Activated naive CD4-positive, alpha-beta T cell treated with anti-CD3 and anti-CD28 coated beads for 36 hours (primary cell): ENCODE measurements around the gene KCNAB1. TPM values are rescaled to one million over a fixed set of nuclear protein-coding genes. Genes with fewer than 3 reads are reported as not detected.
A peak's percentile ranks its signal among the peaks of the same experiment; 100 is the strongest.

ENCODE experiments used
- CTCF ChIA-PET: fragments of 350-600 bp; sonication (Branson Sonifier 250); formaldehyde crosslinking; loops from one replicate; lab custom pipeline; 2021; ENCODE audit warnings: antibody characterized with exemption; lab: Charles Lee
- DNase-seq: peaks from one replicate; pipeline ENCODE4 v3.0.0-alpha.2; 2020
- H3K27ac Mint-ChIP-seq: one replicate; pipeline ENCODE4 v1.8.0; 2021; ENCODE audit warnings: mild to moderate bottlenecking, mixed read lengths
- H3K27me3 Mint-ChIP-seq: one replicate; pipeline ENCODE4 v1.8.0; 2021; ENCODE audit warnings: low read depth, mixed read lengths
- H3K36me3 Mint-ChIP-seq: one replicate; pipeline ENCODE4 v1.8.0; 2021; ENCODE audit warnings: low read depth, mixed read lengths
- H3K4me1 Mint-ChIP-seq: one replicate; pipeline ENCODE4 v1.8.0; 2021; ENCODE audit warnings: low read depth, mixed read lengths
- H3K4me3 Mint-ChIP-seq: one replicate; pipeline ENCODE4 v1.8.0; 2021; ENCODE audit warnings: mild to moderate bottlenecking, moderate library complexity, mixed read lengths
- H3K9me3 Mint-ChIP-seq: one replicate; pipeline ENCODE4 v1.8.0; 2021; ENCODE audit warnings: mixed read lengths
- intact Hi-C: fragments of 100-400 bp; cut with micrococcal nuclease; formaldehyde crosslinking; loops from one replicate; pipeline ENCODE4 v1.15.1; 2023
- total RNA-seq, 2 experiments: library from RNA; stranded (reverse); gene quantifications; one replicate each; pipeline ENCODE4 v1.2.3, GENCODE V29; 2021

The KCNAB1 gene
- total RNA-seq, 2 experiments from 2014 or later = not detected

DNA sequence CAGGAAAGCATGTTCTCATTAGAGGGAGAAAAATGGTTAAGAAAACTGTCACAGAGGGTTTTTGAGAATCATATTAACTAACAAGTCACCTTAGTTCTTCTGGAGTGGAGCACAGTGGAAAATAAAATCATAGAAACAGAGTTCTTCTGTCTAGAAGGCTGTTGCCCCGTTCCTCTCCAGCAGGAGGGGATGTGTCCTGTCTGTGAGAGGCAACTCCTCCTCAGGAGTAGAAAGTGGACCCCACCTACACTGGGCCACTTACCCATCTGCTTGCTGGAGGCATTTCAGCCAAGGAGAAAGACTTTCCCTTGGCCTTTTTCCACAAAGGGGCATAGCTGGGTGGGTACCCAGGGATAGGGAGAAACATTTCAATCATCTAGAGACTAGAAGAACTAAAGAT, 327.9 kb downstream of the KCNAB1 start:
- Mint-ChIP-seq H3K9me3 (no peaks in the 10 kb centered on the region), H3K36me3 (no peaks in the 10 kb centered on the region), H3K4me3 (no peak overlapping the region), H3K27me3 (peaks cover 5% of the 10 kb centered on the region), H3K27ac (no peak overlapping the region), H3K4me1 (no peaks in the 10 kb centered on the region)
- CTCF ChIA-PET = interaction anchor here (2.0 to 3.1 kb wide), 2 partner anchors 59 to 61 kb away, joined by 5 to 17 read pairs; no protein-coding TSS in a partner anchor
- intact Hi-C loops = loop anchor here (1.0 to 5.0 kb wide), 4 partner anchors 61 to 406 kb away; no protein-coding TSS in a partner anchor
- peak; percentile 43 for DNase-seq

GRCh38 chr3:156449710-156450574, 329.6 kb downstream of the KCNAB1 start:
- Mint-ChIP-seq H3K4me3 (no peak overlapping the region), H3K4me1 (no peaks in the 10 kb centered on the region), H3K27me3 (peaks cover 5% of the 10 kb centered on the region), H3K27ac (no peak overlapping the region), H3K36me3 (no peaks in the 10 kb centered on the region), H3K9me3 (no peaks in the 10 kb centered on the region)
- no peak for DNase-seq
- CTCF ChIA-PET = interaction anchor here (0.7 to 3.1 kb wide), 15 partner anchors 10 to 455 kb away, joined by 3 to 17 read pairs (median 3); no protein-coding TSS in a partner anchor
- intact Hi-C loops = loop anchor here (2.0 to 5.0 kb wide), 2 partner anchors 299 to 408 kb away; no protein-coding TSS in a partner anchor

DNA sequence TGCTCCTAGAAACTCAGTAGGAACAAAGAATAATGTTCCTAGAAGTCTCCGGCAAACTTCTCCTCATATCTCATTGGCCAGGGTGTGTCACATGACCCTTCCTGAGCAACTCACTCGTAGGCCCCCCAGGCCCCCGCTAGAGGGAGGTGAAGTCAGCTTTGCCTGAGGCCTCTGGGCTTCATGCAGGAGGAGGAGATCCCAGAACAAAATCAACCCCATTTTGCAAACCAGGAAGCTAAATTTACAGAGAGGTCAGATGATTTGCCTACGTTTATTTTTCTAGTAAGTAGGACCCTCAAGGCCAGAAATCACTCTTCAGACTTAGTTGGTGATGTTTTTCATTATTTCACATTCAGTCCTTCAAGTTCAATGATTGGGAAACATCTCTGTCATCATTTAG, 335.5 kb downstream of the KCNAB1 start:
- Mint-ChIP-seq H3K4me1 (no peaks in the 10 kb centered on the region), H3K4me3 (no peak overlapping the region), H3K27me3 (no peaks in the 10 kb centered on the region), H3K27ac (no peak overlapping the region), H3K9me3 (no peaks in the 10 kb centered on the region), H3K36me3 (no peaks in the 10 kb centered on the region)
- DNase-seq = no peak
- CTCF ChIA-PET = no interaction called here
- intact Hi-C loops = no loop called here

DNA sequence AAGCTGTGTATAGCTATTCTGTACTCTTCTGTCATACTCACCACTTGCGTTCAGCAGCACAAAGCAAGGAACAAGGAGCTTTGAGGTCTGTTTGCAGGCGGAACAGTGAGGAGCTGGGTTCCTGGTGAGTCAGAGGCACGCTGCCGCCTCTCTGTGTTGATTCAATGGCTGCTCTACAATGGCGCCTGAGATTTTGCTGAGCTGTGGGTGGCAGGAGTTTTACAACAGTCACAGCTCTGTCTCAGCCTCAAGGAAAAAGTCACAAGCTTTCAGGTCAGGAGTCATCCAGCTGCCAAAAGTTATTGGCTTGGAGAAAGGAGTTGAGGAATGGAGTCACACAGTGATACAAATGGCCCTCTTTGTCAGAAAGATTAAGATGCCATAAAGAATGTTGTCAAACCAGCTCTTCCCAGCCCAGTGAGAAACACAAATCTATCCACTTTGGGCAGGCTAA, 336.4 kb downstream of the KCNAB1 start:
- DNase-seq = no peak
- no peaks in the 10 kb centered on the region for H3K4me1 Mint-ChIP-seq
- H3K27me3 Mint-ChIP-seq = no peaks in the 10 kb centered on the region
- CTCF ChIA-PET = interaction anchor here (0.9 kb wide), 1 partner anchor 53 kb away, joined by 4 read pairs; no protein-coding TSS in a partner anchor
- intact Hi-C loops = no loop called here
- no peaks in the 10 kb centered on the region for H3K36me3 Mint-ChIP-seq
- no peak overlapping the region for H3K27ac Mint-ChIP-seq
- no peak overlapping the region for H3K4me3 Mint-ChIP-seq
- H3K9me3 Mint-ChIP-seq = no peaks in the 10 kb centered on the region

DNA sequence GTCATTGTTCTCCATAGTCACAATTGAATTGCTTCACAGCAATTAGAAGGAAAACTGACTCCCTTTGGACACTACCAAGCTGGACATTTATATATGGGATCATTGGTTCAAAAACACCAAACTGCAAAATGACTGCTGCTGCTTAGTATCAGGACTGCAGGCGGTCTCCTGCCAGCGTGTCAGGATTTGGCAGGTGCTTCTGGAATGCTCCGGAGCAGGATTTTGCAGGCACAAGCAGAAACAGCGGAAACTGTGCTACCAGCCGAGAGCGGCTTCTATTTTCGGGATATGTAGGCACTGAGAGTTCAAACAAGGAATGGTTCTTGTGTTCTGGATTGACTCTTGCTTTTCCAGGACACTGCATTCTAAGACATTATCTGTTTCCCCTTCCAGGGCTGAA, 339.1 kb downstream of the KCNAB1 start:
- no peaks in the 10 kb centered on the region for H3K4me1 Mint-ChIP-seq
- H3K4me3 Mint-ChIP-seq = no peak overlapping the region
- intact Hi-C loops = no loop called here
- DNase-seq = no peak
- H3K27me3 Mint-ChIP-seq = no peaks in the 10 kb centered on the region
- H3K36me3 Mint-ChIP-seq = no peaks in the 10 kb centered on the region
- CTCF ChIA-PET = interaction anchor here (1.0 to 1.6 kb wide), 3 partner anchors 9 to 50 kb away, joined by 3 to 5 read pairs (median 4); no protein-coding TSS in a partner anchor
- no peak overlapping the region for H3K27ac Mint-ChIP-seq
- no peaks in the 10 kb centered on the region for H3K9me3 Mint-ChIP-seq

- CTCF ChIA-PET = interaction anchor here (1.0 to 1.6 kb wide), 3 partner anchors 10 to 50 kb away, joined by 3 to 5 read pairs (median 4); no protein-coding TSS in a partner anchor
- Mint-ChIP-seq H3K4me3 (no peak overlapping the region), H3K27me3 (no peaks in the 10 kb centered on the region), H3K4me1 (no peaks in the 10 kb centered on the region), H3K27ac (no peak overlapping the region), H3K9me3 (no peaks in the 10 kb centered on the region), H3K36me3 (no peaks in the 10 kb centered on the region)
- intact Hi-C loops = no loop called here
- DNase-seq = no peak
Observed at GRCh38 chr3:156460206-156460611, 339.8 kb downstream of the KCNAB1 start.

DNA sequence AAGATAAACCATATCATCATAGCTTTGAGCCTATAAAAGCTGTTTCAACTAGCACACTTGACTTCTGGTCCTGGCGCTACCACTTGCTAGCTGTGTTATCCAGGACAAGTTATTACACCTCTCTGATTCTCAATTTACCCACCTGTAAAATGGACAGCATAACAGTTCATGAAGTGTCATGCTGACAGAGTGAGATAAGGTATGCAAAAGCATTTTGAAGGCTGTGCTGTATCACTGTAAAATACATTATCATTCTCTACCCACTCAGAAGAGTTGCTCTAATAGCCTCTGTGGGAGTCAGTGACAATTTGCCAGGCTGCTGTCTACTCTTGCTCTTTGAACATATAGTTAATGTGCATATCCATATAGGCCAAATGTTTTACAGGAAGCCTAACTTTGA, 341.5 kb downstream of the KCNAB1 start:
- no peaks in the 10 kb centered on the region for H3K36me3 Mint-ChIP-seq
- CTCF ChIA-PET = interaction anchor here (0.6 to 1.4 kb wide), 3 partner anchors 12 to 79 kb away, joined by 3 to 5 read pairs (median 3); no protein-coding TSS in a partner anchor
- H3K27me3 Mint-ChIP-seq = no peaks in the 10 kb centered on the region
- H3K4me3 Mint-ChIP-seq = no peak overlapping the region
- H3K9me3 Mint-ChIP-seq = no peaks in the 10 kb centered on the region
- intact Hi-C loops = no loop called here
- H3K27ac Mint-ChIP-seq = no peak overlapping the region
- no peak for DNase-seq
- H3K4me1 Mint-ChIP-seq = no peaks in the 10 kb centered on the region

GRCh38 chr3:156463123-156463522, 342.7 kb downstream of the KCNAB1 start:
- no peak for DNase-seq
- CTCF ChIA-PET = no interaction called here
- Mint-ChIP-seq H3K4me1 (no peaks in the 10 kb centered on the region), H3K36me3 (no peaks in the 10 kb centered on the region), H3K9me3 (no peaks in the 10 kb centered on the region), H3K4me3 (no peak overlapping the region), H3K27ac (no peak overlapping the region), H3K27me3 (no peaks in the 10 kb centered on the region)
- intact Hi-C loops = no loop called here

DNA sequence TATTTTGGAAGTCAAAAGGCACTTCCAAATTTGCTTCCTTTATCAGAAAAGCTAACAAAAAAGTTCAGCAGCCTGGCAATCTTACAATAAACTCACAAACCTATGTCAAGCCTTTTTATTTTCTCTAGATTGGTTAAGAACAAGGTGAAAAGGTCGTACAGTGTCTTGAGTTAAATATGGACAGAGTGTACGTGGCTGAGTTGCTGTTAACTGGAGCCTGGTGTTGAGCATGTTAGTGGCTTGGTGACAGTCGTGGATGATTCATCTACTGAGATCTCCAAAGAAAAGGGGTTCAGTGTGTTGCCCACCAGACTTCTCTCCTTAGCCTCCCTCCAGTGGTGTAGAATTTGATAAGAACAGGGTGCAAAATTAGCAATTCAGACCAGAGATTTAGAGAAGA, 344.8 kb downstream of the KCNAB1 start:
- H3K4me1 Mint-ChIP-seq = no peaks in the 10 kb centered on the region
- H3K27me3 Mint-ChIP-seq = no peaks in the 10 kb centered on the region
- no peaks in the 10 kb centered on the region for H3K9me3 Mint-ChIP-seq
- CTCF ChIA-PET = interaction anchor here (0.7 kb wide), 1 partner anchor 44 kb away, joined by 4 read pairs; no protein-coding TSS in a partner anchor
- H3K36me3 Mint-ChIP-seq = no peaks in the 10 kb centered on the region
- no peak overlapping the region for H3K4me3 Mint-ChIP-seq
- H3K27ac Mint-ChIP-seq = no peak overlapping the region
- intact Hi-C loops = no loop called here
- DNase-seq = no peak

GRCh38 chr3:156469456-156469855, 349.1 kb downstream of the KCNAB1 start:
- Mint-ChIP-seq H3K36me3 (no peaks in the 10 kb centered on the region), H3K4me3 (no peak overlapping the region), H3K27ac (no peak overlapping the region), H3K27me3 (peaks cover 2% of the 10 kb centered on the region), H3K9me3 (no peaks in the 10 kb centered on the region), H3K4me1 (no peaks in the 10 kb centered on the region)
- CTCF ChIA-PET = interaction anchor here (1.2 kb wide), 1 partner anchor 41 kb away, joined by 3 read pairs; no protein-coding TSS in a partner anchor
- no peak for DNase-seq
- intact Hi-C loops = no loop called here

DNA sequence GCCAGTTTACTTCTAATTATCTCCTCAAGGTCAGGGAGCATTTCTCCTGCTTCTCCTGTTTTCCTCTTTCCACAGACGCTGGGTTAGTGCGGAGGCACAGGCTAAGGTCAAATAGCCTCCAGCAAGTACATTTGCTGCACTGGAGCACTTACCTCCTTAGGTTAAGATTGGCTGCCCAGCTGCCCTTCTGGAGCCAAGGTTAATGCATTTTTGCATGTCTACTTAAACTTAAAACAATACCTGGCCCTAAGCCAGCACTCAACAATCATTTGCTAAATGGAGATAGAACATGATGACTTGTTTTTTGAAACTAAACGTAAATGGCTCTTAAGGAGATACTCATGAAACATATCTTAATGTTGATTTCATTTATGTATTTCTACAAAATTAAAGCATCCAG, 351.1 kb downstream of the KCNAB1 start:
- Mint-ChIP-seq H3K27me3 (peaks cover 7% of the 10 kb centered on the region), H3K4me1 (peaks cover 1% of the 10 kb centered on the region), H3K27ac (no peak overlapping the region), H3K9me3 (no peaks in the 10 kb centered on the region), H3K36me3 (no peaks in the 10 kb centered on the region), H3K4me3 (no peak overlapping the region)
- no peak for DNase-seq
- intact Hi-C loops = no loop called here
- CTCF ChIA-PET = no interaction called here

GRCh38 chr3:156472150-156472549, 351.8 kb downstream of the KCNAB1 start:
- no peaks in the 10 kb centered on the region for H3K9me3 Mint-ChIP-seq
- CTCF ChIA-PET = no interaction called here

More at GRCh38 chr3:156472150-156472549, 351.8 kb downstream of the KCNAB1 start:
- no peak for DNase-seq
- H3K36me3 Mint-ChIP-seq = no peaks in the 10 kb centered on the region
- H3K4me1 Mint-ChIP-seq = peaks cover 1% of the 10 kb centered on the region
- no peak overlapping the region for H3K4me3 Mint-ChIP-seq
- no peak overlapping the region for H3K27ac Mint-ChIP-seq
- intact Hi-C loops = loop anchor here (1.0 kb wide), 2 partner anchors 37 to 665 kb away; no protein-coding TSS in a partner anchor
- H3K27me3 Mint-ChIP-seq = peaks cover 7% of the 10 kb centered on the region
